ENCODE results near the gene FGD3.

DNA sequence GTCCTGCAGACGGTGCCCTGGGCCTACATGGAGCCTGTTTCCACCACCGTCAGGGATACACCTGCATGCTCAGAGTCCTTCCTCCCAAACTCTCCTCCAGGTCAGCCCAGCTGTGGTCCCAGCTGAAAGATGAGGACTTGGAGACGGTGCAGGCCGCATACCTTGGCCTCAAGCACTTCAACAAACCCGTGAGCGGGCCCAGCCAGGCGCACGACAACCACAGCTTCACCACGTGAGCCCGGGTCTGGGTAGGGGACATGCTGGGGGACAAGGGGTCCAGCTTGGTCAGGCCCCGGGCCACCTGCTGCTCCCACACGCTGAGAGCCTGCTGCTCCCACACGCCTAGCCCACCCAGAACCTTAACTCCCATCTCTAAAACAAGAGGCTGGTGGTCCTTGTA lies 132.0 kb downstream of the FGD3 start:
- TF ChIP-seq EP300 (IDR thresholded peaks at IDR 0.05), result no peak
- TF ChIP-seq, protein P1, sequence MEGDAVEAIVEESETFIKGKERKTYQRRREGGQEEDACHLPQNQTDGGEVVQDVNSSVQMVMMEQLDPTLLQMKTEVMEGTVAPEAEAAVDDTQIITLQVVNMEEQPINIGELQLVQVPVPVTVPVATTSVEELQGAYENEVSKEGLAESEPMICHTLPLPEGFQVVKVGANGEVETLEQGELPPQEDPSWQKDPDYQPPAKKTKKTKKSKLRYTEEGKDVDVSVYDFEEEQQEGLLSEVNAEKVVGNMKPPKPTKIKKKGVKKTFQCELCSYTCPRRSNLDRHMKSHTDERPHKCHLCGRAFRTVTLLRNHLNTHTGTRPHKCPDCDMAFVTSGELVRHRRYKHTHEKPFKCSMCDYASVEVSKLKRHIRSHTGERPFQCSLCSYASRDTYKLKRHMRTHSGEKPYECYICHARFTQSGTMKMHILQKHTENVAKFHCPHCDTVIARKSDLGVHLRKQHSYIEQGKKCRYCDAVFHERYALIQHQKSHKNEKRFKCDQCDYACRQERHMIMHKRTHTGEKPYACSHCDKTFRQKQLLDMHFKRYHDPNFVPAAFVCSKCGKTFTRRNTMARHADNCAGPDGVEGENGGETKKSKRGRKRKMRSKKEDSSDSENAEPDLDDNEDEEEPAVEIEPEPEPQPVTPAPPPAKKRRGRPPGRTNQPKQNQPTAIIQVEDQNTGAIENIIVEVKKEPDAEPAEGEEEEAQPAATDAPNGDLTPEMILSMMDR (IDR thresholded peaks at IDR 0.05), result no peak
- no peak for TF ChIP-seq KDM5A (IDR thresholded peaks at IDR 0.05)
- no peak for TF ChIP-seq CHD4 (IDR thresholded peaks at IDR 0.05; ENCODE audit: borderline replicate concordance)

All from A549 (cell line).